Heart left ventricle (tissue), 16 donors: ENCODE results near the gene HRG. TPM values are rescaled to one million over a fixed set of nuclear protein-coding genes. Genes with fewer than 3 reads are reported as not detected.

Source experiments
- ATAC-seq, 4 donors: fragments of 200-7000 bp; cut with Tn5 transposase; one replicate each; pipeline ENCODE4 v1.9.1; 2020 to 2022; ENCODE audit warnings: moderate library complexity in 4 of 4, mild to moderate bottlenecking in 3 of 4, moderate number of reproducible peaks in 1 of 4
- DNase-seq, 5 donors: peaks; one replicate each; pipeline ENCODE4 v3.0.0-alpha.2; 2020
- H3K27ac ChIP-seq, 12 donors: fragments of 200-600 bp; sonication (generic) in 4 of 12; one replicate each; pipeline versions ENCODE4 v1.5.0 to v1.8.0; 2016 to 2022; ENCODE audit warnings: mild to moderate bottlenecking in 2 of 12
- H3K27me3 ChIP-seq, 9 donors: fragments of 200-600 bp; sonication (generic) in 2 of 9; one replicate each; pipeline versions ENCODE4 v1.5.1 to v1.8.0; 2016 to 2022; ENCODE audit warnings: mild to moderate bottlenecking in 3 of 9
- H3K36me3 ChIP-seq, 9 donors: fragments of 200-600 bp; sonication (generic) in 2 of 9; one replicate each; pipeline versions ENCODE4 v1.5.0 to v1.8.0; 2018 to 2022; ENCODE audit warnings: mild to moderate bottlenecking in 2 of 9
- H3K4me1 ChIP-seq, 12 donors: fragments of 200-600 bp; sonication (generic) in 4 of 12; one replicate each; pipeline versions ENCODE4 v1.5.0 to v1.8.0; 2016 to 2022; ENCODE audit warnings: mild to moderate bottlenecking in 3 of 12
- H3K4me3 ChIP-seq, 12 donors: fragments of 200-600 bp; sonication (generic) in 4 of 12; one replicate each; pipeline versions ENCODE4 v1.5.0 to v1.8.0; 2017 to 2022; ENCODE audit warnings: mild to moderate bottlenecking in 9 of 12, moderate library complexity in 4 of 12
- H3K9me3 ChIP-seq, 12 donors: fragments of 200-600 bp; sonication (generic) in 4 of 12; one replicate each; pipeline versions ENCODE4 v1.5.0 to v1.8.0; 2016 to 2022; ENCODE audit warnings: mild to moderate bottlenecking in 1 of 12
- CTCF ChIP-seq, 12 donors: fragments of 200-600 bp; sonication (generic) in 4 of 12; IDR thresholded peaks; one replicate each; pipeline versions ENCODE4 v1.5.0 to v1.8.0; 2018 to 2022; ENCODE audit warnings: antibody characterized with exemption in 12 of 12, mild to moderate bottlenecking in 5 of 12
- POLR2A ChIP-seq, 2 donors: fragments of 450-650 bp; IDR thresholded peaks; one replicate each; pipeline ENCODE4 v1.6.1; 2017; ENCODE audit warnings: antibody characterized with exemption in 2 of 2, mild to moderate bottlenecking in 2 of 2, moderate library complexity in 2 of 2
- WGBS, 4 donors: extraction: QIAGEN DNeasy Blood & Tissue Kit in 2 of 4; methylation state at CpG; one replicate each; pipeline versions ENCODE4 v1.1.5 to v1.1.7; 2013 to 2018; 5-methylcytosine and 5-hydroxymethylcytosine counted together
- intact Hi-C, 10 donors: fragments of 100-400 bp; cut with DNase I; formaldehyde crosslinking; loops; one replicate each; pipeline versions ENCODE4 v1.11.1 to v1.14.2; 2022
- polyA plus RNA-seq, 2 donors: library from polyadenylated mRNA; stranded (reverse); fragments of 200-250 nt; gene quantifications; one replicate each; pipeline ENCODE4 v1.2.3, GENCODE V29; 2013
- total RNA-seq, 9 donors: library from RNA; depleted of rRNA in 2 of 9; stranded (reverse); fragments of >200 nt in 2 of 9; fragmentation: NEBNext Ultra II Directional in 3 of 9; extraction: Animal tissue kit (Norgen Biotek cat#: 25700) in 3 of 9; gene quantifications; one replicate each; pipeline versions ENCODE4 v1.1.0 to v1.2.4, GENCODE V29; 2016 to 2023
- donor health status: ischemic (EF 13 %, LVEDD 7.1; RV severe dilation, severe dysfunction).
- donor health status: healthy with polysubstance abuse.
- donor health status: DM: no; HTN: yes; CAD: no.
- donor health status: DM: no; HTN: no; CAD: no.
- donor health status: ischemic (EF 25% LVEDD 6.9; RV normal size, moderate dysfunction).
- donor health status: ischemic (EF 25% LVEDD 5.7; RV mildly dilated, moderate dysfunction).
- donor health status: healthy.
- donor health status: DM: yes; HTN: yes; CAD: no.
- donor health status: ischemic (EF 35%, LVEDD 5.7; RV mildly dilated, moderate dysfunction).
- donor health status: nonischemic (EF 11% LVEDD 7.7; RV severe dilation, severe dysfunction).
- donor health status: DM: yes; HTN: yes; CAD: no.
- donor health status: PGD.
- donor health status: ischemic (EF 29% LVEDD 5.4; RV normal size, mild dysfunction).
- donor health status: nonischemic (EF 23%, LVEDD 6.1; RV moderate dilation, normal function).

The HRG gene
- total and polyA plus RNA-seq, 11 donors = 0.04 TPM; not detected in 10

GRCh38 chr3:186691676-186692075 lies 25.9 kb downstream of the HRG start:
- ATAC-seq (no peak), DNase-seq (no peak)
- H3K4me1 ChIP-seq = peaks cover 0 to 13% (median 0%) of the 10 kb centered on the region in 12 donors
- no peak for TF ChIP-seq CTCF (IDR thresholded peaks at IDR 0.05)
- TF ChIP-seq POLR2A (IDR thresholded peaks at IDR 0.05) = no peak
- no peaks in the 10 kb centered on the region for H3K9me3 ChIP-seq
- WGBS, 4 donors = 85 to 93% (median 91%) methylated on average over 7 of the region's 7 CpGs
- no peaks in the 10 kb centered on the region for H3K36me3 ChIP-seq
- no peak overlapping the region for H3K27ac ChIP-seq
- intact Hi-C loops = no loop called here
- no peak overlapping the region for H3K4me3 ChIP-seq
- H3K27me3 ChIP-seq = no peaks in the 10 kb centered on the region

DNA sequence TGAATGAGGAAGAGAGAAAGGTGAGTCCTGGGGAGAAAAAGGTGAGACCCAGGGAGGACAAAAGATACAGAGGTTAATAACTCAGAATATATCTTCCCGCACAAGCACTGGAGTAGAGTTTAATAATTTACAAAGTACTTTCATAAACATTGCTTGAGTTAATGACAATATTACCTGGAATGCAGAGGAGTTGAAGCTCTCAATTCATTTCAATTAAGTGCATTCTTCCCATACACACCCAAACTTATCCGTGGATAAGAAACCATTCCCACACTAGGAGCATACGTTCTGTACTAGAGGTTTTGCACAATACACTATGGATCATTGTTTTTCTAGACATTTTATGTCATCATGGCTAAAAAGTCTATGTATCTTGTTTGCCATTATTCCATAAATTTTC lies 28.0 kb downstream of the HRG start:
- no peak for DNase-seq
- no peaks in the 10 kb centered on the region for H3K27me3 ChIP-seq
- no peak overlapping the region for H3K4me3 ChIP-seq
- WGBS, 4 donors = 82 to 85% (median 84%) methylated on average over 3 of the region's 3 CpGs
- H3K36me3 ChIP-seq = no peaks in the 10 kb centered on the region
- ATAC-seq = no peak
- peaks cover 0 to 18% (median 0%) of the 10 kb centered on the region in 12 donors for H3K4me1 ChIP-seq
- H3K27ac ChIP-seq = no peak overlapping the region
- H3K9me3 ChIP-seq = no peaks in the 10 kb centered on the region
- intact Hi-C loops = no loop called here
- TF ChIP-seq CTCF (IDR thresholded peaks at IDR 0.05) = no peak
- TF ChIP-seq POLR2A (IDR thresholded peaks at IDR 0.05) = no peak

- no peak overlapping the region for H3K4me3 ChIP-seq
- no peaks in the 10 kb centered on the region for H3K27me3 ChIP-seq
- H3K4me1 ChIP-seq = peaks cover 0 to 18% (median 0%) of the 10 kb centered on the region in 12 donors
- ATAC-seq = no peak
- H3K9me3 ChIP-seq = no peaks in the 10 kb centered on the region
- no peaks in the 10 kb centered on the region for H3K36me3 ChIP-seq
- WGBS, 4 donors = 75 to 87% (median 80%) methylated on average over 6 of the region's 6 CpGs
- H3K27ac ChIP-seq = no peak overlapping the region
- DNase-seq = no peak
- TF ChIP-seq CTCF (IDR thresholded peaks at IDR 0.05) (no peak), POLR2A (IDR thresholded peaks at IDR 0.05) (no peak)
- intact Hi-C loops = no loop called here
Observed at GRCh38 chr3:186694288-186695032, 28.6 kb downstream of the HRG start.

DNA sequence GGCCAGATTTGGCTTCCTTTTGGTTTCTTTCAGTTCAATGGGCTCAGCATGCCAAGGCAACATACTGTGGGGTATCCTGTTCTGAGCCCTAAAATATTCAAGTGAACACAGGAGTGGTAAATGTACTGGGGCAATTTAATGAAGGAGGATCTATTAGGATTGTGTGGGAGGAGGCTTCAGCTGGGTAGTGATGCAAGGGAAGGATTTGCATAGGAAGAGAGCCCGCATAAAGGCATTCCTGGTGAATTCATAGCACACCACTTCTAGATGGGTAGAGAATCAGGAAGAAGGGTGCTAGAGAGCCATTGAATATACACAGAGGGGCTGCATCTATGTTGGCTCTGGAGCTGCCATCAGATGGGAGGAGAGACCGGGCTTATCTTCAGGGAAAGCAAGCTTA lies 30.7 kb downstream of the HRG start:
- Histone ChIP-seq H3K27ac (peak overlapping the region in 2 of 12 donors; percentile 53 to 71), H3K9me3 (no peaks in the 10 kb centered on the region), H3K36me3 (no peaks in the 10 kb centered on the region), H3K27me3 (no peaks in the 10 kb centered on the region), H3K4me1 (peaks cover 0 to 24% (median 2%) of the 10 kb centered on the region in 12 donors), H3K4me3 (no peak overlapping the region)
- TF ChIP-seq CTCF (IDR thresholded peaks at IDR 0.05) (no peak), POLR2A (IDR thresholded peaks at IDR 0.05) (no peak)
- intact Hi-C loops = loop anchor here in 1 of 10 donors (2.0 kb wide), 1 partner anchor 56 kb away; the partner anchor contains the start of gene FETUB
- DNase-seq (no peak), ATAC-seq (no peak)
- 78 to 92% (median 89%) methylated on average over 2 of the region's 2 CpGs for WGBS, 4 donors
